Lower lobe of right lung (tissue), 2 donors: Measurements from ENCODE around the gene NPAS1. TPM values are rescaled to one million over a fixed set of nuclear protein-coding genes. Genes with fewer than 3 reads are reported as not detected.

Experiments
- ATAC-seq, 2 donors: fragments of 200-7000 bp; cut with Tn5 transposase; one replicate each; pipeline ENCODE4 v1.9.1; 2020 to 2022; ENCODE audit warnings: mild to moderate bottlenecking in 2 of 2, moderate library complexity in 2 of 2
- DNase-seq: peaks from one replicate; pipeline ENCODE4 v3.0.0-alpha.2; 2020
- H3K27ac ChIP-seq: fragments of 200-600 bp; one replicate; pipeline ENCODE4 v1.8.0; 2022
- H3K27me3 ChIP-seq: fragments of 200-600 bp; one replicate; pipeline ENCODE4 v1.8.0; 2022; ENCODE audit warnings: low read depth
- H3K36me3 ChIP-seq: fragments of 200-600 bp; one replicate; pipeline ENCODE4 v1.8.0; 2022; ENCODE audit warnings: mild to moderate bottlenecking
- H3K4me1 ChIP-seq: fragments of 200-600 bp; one replicate; pipeline ENCODE4 v1.8.0; 2022
- H3K4me3 ChIP-seq: fragments of 200-600 bp; one replicate; pipeline ENCODE4 v1.8.0; 2022; ENCODE audit warnings: mild to moderate bottlenecking
- H3K9me3 ChIP-seq: fragments of 200-600 bp; one replicate; pipeline ENCODE4 v1.8.0; 2022
- intact Hi-C: fragments of 100-400 bp; cut with DNase I; formaldehyde crosslinking; loops from one replicate; pipeline ENCODE4 v1.11.0; 2022
- long read RNA-seq: library from polyadenylated mRNA; unstranded; transcript quantifications from one replicate; pipeline ENCODE4 v2.0.0, GENCODE V29; 2021
- total RNA-seq: library from RNA; stranded (reverse); fragmentation: NEBNext Ultra II Directional; extraction: Animal tissue kit (Norgen Biotek cat#: 25700); gene quantifications from one replicate; pipeline ENCODE4 v1.2.1, GENCODE V29; 2021
- TF ChIP-seq, protein P1 (sequence below): fragments of 200-600 bp; IDR thresholded peaks from one replicate; pipeline ENCODE4 v1.8.0; 2022; ENCODE audit warnings: antibody characterized with exemption, mild to moderate bottlenecking
- donor health status: DM: no; HTN: yes; CAD: no; lungs with severe emphysema.

NPAS1 gene, protein sequence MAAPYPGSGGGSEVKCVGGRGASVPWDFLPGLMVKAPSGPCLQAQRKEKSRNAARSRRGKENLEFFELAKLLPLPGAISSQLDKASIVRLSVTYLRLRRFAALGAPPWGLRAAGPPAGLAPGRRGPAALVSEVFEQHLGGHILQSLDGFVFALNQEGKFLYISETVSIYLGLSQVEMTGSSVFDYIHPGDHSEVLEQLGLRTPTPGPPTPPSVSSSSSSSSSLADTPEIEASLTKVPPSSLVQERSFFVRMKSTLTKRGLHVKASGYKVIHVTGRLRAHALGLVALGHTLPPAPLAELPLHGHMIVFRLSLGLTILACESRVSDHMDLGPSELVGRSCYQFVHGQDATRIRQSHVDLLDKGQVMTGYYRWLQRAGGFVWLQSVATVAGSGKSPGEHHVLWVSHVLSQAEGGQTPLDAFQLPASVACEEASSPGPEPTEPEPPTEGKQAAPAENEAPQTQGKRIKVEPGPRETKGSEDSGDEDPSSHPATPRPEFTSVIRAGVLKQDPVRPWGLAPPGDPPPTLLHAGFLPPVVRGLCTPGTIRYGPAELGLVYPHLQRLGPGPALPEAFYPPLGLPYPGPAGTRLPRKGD
- 1.8 TPM for total RNA-seq
- long read RNA-seq, partial matches to known transcripts, result 1 of 10 reads
- long read RNA-seq, other reads (novel, unspliced or antisense), result 9 of 10 reads

DNA sequence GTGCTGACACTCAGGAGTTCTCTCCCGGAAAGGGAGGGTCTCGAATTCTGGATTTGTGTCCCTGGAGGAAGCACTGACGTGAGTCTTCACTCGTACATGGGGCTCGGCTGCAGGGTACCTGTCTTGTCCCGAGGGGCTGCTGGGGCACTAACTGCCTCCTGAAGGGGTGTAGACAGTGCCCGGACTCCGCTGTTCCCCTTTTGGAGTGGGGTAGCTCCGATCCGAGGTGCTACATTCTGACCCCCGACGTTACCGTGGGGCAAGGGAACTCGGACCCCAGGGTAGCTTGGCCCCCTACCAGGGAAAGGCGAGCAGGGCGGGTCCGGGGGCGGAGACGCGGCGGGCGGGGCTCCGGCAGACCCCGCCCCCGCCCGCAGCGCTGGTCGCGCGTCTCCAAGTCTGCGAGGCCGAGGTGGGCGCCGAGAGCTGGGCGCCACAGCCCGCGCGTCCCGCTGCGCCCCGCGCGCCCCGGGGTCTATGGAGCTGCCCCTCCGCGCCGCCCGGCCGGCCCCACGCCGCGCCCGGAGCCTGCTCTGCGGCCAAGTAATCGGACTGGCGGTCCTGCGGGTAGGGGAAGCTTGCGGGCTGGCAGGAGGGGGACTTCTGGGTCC lies at the start of gene NPAS1:
Gene NPAS1 (plus strand): TSS at position 407 of the 611 bp plus-strand sequence. CDS start 1,211 bp downstream, outside the sequence.
- intact Hi-C loops, result no loop called here
- Histone ChIP-seq H3K9me3 (no peaks in the 10 kb centered on the region), H3K4me3 (no peak within 1 kb of the TSS), H3K4me1 (peaks cover 22% of the 10 kb centered on the region), H3K27me3 (peaks cover 61% of the 10 kb centered on the region), H3K27ac (no peak within 1 kb of the TSS), H3K36me3 (no peaks in the 10 kb centered on the region)
- TF ChIP-seq, protein P1, sequence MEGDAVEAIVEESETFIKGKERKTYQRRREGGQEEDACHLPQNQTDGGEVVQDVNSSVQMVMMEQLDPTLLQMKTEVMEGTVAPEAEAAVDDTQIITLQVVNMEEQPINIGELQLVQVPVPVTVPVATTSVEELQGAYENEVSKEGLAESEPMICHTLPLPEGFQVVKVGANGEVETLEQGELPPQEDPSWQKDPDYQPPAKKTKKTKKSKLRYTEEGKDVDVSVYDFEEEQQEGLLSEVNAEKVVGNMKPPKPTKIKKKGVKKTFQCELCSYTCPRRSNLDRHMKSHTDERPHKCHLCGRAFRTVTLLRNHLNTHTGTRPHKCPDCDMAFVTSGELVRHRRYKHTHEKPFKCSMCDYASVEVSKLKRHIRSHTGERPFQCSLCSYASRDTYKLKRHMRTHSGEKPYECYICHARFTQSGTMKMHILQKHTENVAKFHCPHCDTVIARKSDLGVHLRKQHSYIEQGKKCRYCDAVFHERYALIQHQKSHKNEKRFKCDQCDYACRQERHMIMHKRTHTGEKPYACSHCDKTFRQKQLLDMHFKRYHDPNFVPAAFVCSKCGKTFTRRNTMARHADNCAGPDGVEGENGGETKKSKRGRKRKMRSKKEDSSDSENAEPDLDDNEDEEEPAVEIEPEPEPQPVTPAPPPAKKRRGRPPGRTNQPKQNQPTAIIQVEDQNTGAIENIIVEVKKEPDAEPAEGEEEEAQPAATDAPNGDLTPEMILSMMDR, result no peak
- no peak for DNase-seq
- ATAC-seq, result peak; percentile 22 to 41

DNA sequence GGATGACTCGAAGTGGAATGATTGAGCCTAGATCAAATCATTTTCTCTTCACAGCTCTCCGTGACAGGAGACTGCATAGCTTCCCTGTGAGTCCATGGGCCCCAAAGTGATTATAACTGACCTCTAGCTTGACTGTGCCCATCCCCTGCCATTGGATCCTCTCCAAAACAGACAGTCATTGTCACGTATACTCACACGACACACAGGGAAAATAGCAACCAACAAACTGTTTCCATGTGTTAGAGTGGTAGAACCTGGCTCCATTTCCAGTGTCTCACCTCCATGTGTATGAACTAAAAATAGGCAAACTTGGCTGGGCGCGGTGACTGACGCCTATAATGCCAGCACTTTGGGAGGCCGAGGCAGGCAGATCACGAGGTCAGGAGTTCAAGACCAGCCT lies 48.8 kb upstream of the NPAS1 start:
- no peaks in the 10 kb centered on the region for H3K9me3 ChIP-seq
- H3K27me3 ChIP-seq, result no peaks in the 10 kb centered on the region
- DNase-seq, result no peak
- TF ChIP-seq, protein P1, result no peak
- H3K4me1 ChIP-seq, result peaks cover 29% of the 10 kb centered on the region
- H3K4me3 ChIP-seq, result no peak overlapping the region
- ATAC-seq, result no peak
- intact Hi-C loops, result no loop called here
- no peak overlapping the region for H3K27ac ChIP-seq
- peaks cover 11% of the 10 kb centered on the region for H3K36me3 ChIP-seq

DNA sequence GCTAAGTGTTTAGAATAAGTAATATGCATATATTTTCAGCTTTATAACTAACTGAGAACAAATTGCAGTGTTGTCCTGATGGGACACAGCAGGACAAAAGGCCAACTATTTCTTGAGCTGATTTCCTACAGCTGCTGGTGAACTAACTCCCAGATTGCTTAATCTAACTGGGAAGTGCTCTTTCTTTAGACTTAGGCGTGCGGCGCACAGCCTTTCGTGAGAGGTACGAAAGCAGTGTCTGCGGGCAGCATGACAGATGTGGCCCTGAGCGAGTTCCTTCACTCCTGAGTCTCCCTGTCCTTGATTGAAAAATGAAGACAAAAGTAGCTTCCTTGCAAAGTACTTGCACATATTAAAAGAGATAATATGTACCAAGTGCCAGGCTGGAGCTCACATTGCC lies 47.3 kb upstream of the NPAS1 start:
- Histone ChIP-seq H3K36me3 (peaks cover 11% of the 10 kb centered on the region), H3K4me1 (peaks cover 37% of the 10 kb centered on the region), H3K27ac (no peak overlapping the region), H3K27me3 (no peaks in the 10 kb centered on the region), H3K4me3 (no peak overlapping the region), H3K9me3 (no peaks in the 10 kb centered on the region)
- TF ChIP-seq, protein P1, result no peak
- intact Hi-C loops, result no loop called here
- ATAC-seq (no peak), DNase-seq (no peak)

DNA sequence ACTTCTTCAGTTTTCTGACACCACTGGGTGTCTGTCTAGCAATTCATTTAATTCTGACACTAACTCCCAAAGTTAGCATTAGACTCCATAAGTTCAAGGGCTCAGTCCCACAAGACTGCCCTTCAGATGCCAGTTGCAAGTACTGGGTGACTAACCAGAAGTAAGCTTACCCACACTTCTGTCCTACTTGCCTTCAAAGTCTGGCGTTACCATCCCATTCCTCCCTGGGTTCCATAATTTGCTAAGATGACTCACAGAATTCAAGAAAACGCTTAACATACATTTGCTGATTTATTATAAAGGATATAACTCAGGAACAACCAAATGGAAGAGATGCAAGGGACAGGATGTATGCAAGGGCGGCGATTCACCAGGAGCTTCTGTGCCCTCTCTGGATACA lies 45.5 kb upstream of the NPAS1 start:
- no peak overlapping the region for H3K27ac ChIP-seq

More for the DNA sequence above, 45.5 kb upstream of the NPAS1 start:
- DNase-seq, result no peak
- TF ChIP-seq, protein P1, result no peak
- Histone ChIP-seq H3K4me1 (peaks cover 36% of the 10 kb centered on the region), H3K9me3 (no peaks in the 10 kb centered on the region), H3K27me3 (no peaks in the 10 kb centered on the region), H3K36me3 (peaks cover 11% of the 10 kb centered on the region), H3K4me3 (no peak overlapping the region)
- no peak for ATAC-seq
- intact Hi-C loops, result no loop called here
